ENCODE measurements around the gene ZNRD2. TPM values are rescaled to one million over a fixed set of nuclear protein-coding genes. Genes with fewer than 3 reads are reported as not detected.

The ZNRD2 gene
- total and polyA plus RNA-seq, 10 of the 15 experiments (the other 5 are each of a cell fraction or from before 2014, with no cell fraction given), result 7.9 to 111 (median 55.4) TPM

GRCh38 chr11:65588199-65589054, 18.1 kb downstream of the ZNRD2 start (continued):
- TF ChIP-seq HSF1 (IDR thresholded peaks at IDR 0.05; ENCODE audit: low read depth, low read length), result no peak
- TF ChIP-seq NR2C2 (IDR thresholded peaks at IDR 0.05; ENCODE audit: borderline replicate concordance, control insufficient read depth, insufficient read length, low read depth), result no peak
- peak; percentile 87 for TF ChIP-seq LARP7 (IDR thresholded peaks at IDR 0.05)
- no peak for TF ChIP-seq SIX5 (IDR thresholded peaks at IDR 0.05; ENCODE audit: low read depth, low read length, severe bottlenecking)
- TF ChIP-seq, protein P1, sequence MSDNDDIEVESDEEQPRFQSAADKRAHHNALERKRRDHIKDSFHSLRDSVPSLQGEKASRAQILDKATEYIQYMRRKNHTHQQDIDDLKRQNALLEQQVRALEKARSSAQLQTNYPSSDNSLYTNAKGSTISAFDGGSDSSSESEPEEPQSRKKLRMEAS (IDR thresholded peaks at IDR 0.05; ENCODE audit: low read depth, low read length), result peak; percentile 75
- TF ChIP-seq, protein P2, sequence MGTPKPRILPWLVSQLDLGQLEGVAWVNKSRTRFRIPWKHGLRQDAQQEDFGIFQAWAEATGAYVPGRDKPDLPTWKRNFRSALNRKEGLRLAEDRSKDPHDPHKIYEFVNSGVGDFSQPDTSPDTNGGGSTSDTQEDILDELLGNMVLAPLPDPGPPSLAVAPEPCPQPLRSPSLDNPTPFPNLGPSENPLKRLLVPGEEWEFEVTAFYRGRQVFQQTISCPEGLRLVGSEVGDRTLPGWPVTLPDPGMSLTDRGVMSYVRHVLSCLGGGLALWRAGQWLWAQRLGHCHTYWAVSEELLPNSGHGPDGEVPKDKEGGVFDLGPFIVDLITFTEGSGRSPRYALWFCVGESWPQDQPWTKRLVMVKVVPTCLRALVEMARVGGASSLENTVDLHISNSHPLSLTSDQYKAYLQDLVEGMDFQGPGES (IDR thresholded peaks at IDR 0.05), result no peak
- TF ChIP-seq EGR1 (IDR thresholded peaks at IDR 0.05; ENCODE audit: borderline replicate concordance in 1 of 2, low read depth in 2 of 2, low read length in 2 of 2), result peak in 1 of 2 experiments; percentile 65; a peak in 1 of 3 replicates
- TF ChIP-seq, protein P3, sequence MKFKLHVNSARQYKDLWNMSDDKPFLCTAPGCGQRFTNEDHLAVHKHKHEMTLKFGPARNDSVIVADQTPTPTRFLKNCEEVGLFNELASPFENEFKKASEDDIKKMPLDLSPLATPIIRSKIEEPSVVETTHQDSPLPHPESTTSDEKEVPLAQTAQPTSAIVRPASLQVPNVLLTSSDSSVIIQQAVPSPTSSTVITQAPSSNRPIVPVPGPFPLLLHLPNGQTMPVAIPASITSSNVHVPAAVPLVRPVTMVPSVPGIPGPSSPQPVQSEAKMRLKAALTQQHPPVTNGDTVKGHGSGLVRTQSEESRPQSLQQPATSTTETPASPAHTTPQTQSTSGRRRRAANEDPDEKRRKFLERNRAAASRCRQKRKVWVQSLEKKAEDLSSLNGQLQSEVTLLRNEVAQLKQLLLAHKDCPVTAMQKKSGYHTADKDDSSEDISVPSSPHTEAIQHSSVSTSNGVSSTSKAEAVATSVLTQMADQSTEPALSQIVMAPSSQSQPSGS (IDR thresholded peaks at IDR 0.05; ENCODE audit: low read length), result peak; percentile 45; the same call in 1 of the 2 replicates
- peak; percentile 86 for TF ChIP-seq RAD21 (IDR thresholded peaks at IDR 0.05; ENCODE audit: insufficient read depth, low read depth, low read length)
- peak; percentile 71 for TF ChIP-seq CREM (IDR thresholded peaks at IDR 0.05; ENCODE audit: low read depth)
- TF ChIP-seq NR2F1 (conservative IDR thresholded peaks at IDR 0.05), result peak; percentile 99
- TF ChIP-seq FOS (IDR thresholded peaks at IDR 0.05; ENCODE audit: borderline replicate concordance, extremely low read depth, insufficient read length), result no peak
- peak; percentile 77 for TF ChIP-seq NFIC (IDR thresholded peaks at IDR 0.05; ENCODE audit: low read depth, low read length)
- TF ChIP-seq HDAC2 (IDR thresholded peaks at IDR 0.05), result no peak
- peak; percentile 92 for TF ChIP-seq JUNB (IDR thresholded peaks at IDR 0.05)
- TF ChIP-seq CEBPB (IDR thresholded peaks at IDR 0.05; ENCODE audit: borderline replicate concordance in 1 of 2, low read depth in 2 of 2, low read length in 2 of 2), result no peak
- TF ChIP-seq, protein P4, sequence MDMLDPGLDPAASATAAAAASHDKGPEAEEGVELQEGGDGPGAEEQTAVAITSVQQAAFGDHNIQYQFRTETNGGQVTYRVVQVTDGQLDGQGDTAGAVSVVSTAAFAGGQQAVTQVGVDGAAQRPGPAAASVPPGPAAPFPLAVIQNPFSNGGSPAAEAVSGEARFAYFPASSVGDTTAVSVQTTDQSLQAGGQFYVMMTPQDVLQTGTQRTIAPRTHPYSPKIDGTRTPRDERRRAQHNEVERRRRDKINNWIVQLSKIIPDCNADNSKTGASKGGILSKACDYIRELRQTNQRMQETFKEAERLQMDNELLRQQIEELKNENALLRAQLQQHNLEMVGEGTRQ (IDR thresholded peaks at IDR 0.05; ENCODE audit: borderline replicate concordance, low read depth, low read length), result no peak
- peak; percentile 82 to 95 for TF ChIP-seq EP300 (IDR thresholded peaks at IDR 0.05; ENCODE audit: borderline replicate concordance in 1 of 2, control insufficient read depth in 1 of 2, low read depth in 2 of 2, low read length in 2 of 2)
- no peak for TF ChIP-seq SUPT20H (IDR thresholded peaks at IDR 0.05; ENCODE audit: borderline replicate concordance, control insufficient read depth, low read depth, low read length)
- no peak for TF ChIP-seq EZH2 (IDR thresholded peaks at IDR 0.05; ENCODE audit: borderline replicate concordance, control insufficient read depth, low read depth, low read length)
- peak; percentile 20; the same call in 1 of the 2 replicates for TF ChIP-seq HDGF (IDR thresholded peaks at IDR 0.05)
- TF ChIP-seq RUNX3 (IDR thresholded peaks at IDR 0.05; ENCODE audit: low read length), result peak; percentile 92
- peak; percentile 97 to 99 for TF ChIP-seq IKZF2 (IDR thresholded peaks at IDR 0.05)
- peak; percentile 90; the same call in 1 of the 2 replicates for TF ChIP-seq BACH1 (IDR thresholded peaks at IDR 0.05; ENCODE audit: borderline replicate concordance)
